Mesendoderm (in vitro differentiated cells): ENCODE data around the gene TIRAP.

ENCODE experiments used
- DNase-seq: peaks from one replicate; pipeline ENCODE4 v3.0.0; 2013
- H2AK5ac ChIP-seq: 2 replicates; pipeline ENCODE4 v1.6.1; 2013; ENCODE audit warnings: low read length, inconsistent platforms
- H2BK120ac ChIP-seq: 2 replicates; pipeline ENCODE4 v1.6.1; 2013; ENCODE audit warnings: low read depth, mild to moderate bottlenecking, low read length, moderate library complexity, mixed read lengths
- H2BK15ac ChIP-seq: replicated peaks from 2 replicates; pipeline ENCODE4 v1.6.1; 2013; ENCODE audit warnings: low read depth, mild to moderate bottlenecking, moderate library complexity
- H2BK5ac ChIP-seq: 2 replicates; pipeline ENCODE4 v1.6.1; 2013; ENCODE audit warnings: low read length, inconsistent platforms
- H3K18ac ChIP-seq: 2 replicates; pipeline ENCODE4 v1.6.1; 2013; ENCODE audit warnings: mild to moderate bottlenecking, low read length, mixed read lengths
- H3K23ac ChIP-seq: one replicate; pipeline ENCODE4 v1.6.1; 2013; ENCODE audit warnings: low read length
- H3K27ac ChIP-seq: 2 replicates; pipeline ENCODE4 v1.5.1; 2013; ENCODE audit warnings: low read depth, mild to moderate bottlenecking, inconsistent platforms, low read length, moderate library complexity
- H3K27me3 ChIP-seq: 2 replicates; pipeline ENCODE4 v1.6.1; 2013; ENCODE audit warnings: low read length, control low read depth, mild to moderate bottlenecking, inconsistent platforms; ENCODE audit not compliant: insufficient read depth, poor library complexity
- H3K36me3 ChIP-seq: 2 replicates; pipeline ENCODE4 v1.6.1; 2013; ENCODE audit warnings: low read length, inconsistent platforms; ENCODE audit not compliant: control insufficient read depth, insufficient read depth
- H3K4ac ChIP-seq: one replicate; pipeline ENCODE4 v1.6.1; 2013; ENCODE audit warnings: low read depth, mild to moderate bottlenecking, low read length, moderate library complexity
- H3K4me1 ChIP-seq: 2 replicates; pipeline ENCODE4 v1.6.1; 2013; ENCODE audit warnings: low read depth, low read length, inconsistent platforms; ENCODE audit not compliant: control insufficient read depth
- H3K4me2 ChIP-seq: 2 replicates; pipeline ENCODE4 v1.6.1; 2013; ENCODE audit warnings: low read length
- H3K4me3 ChIP-seq: 2 replicates; pipeline ENCODE4 v1.5.1; 2013; ENCODE audit warnings: mild to moderate bottlenecking, low read length
- H3K56ac ChIP-seq: one replicate; pipeline ENCODE4 v1.6.1; 2013; ENCODE audit warnings: low read length
- H3K79me1 ChIP-seq: 2 replicates; pipeline ENCODE4 v1.6.1; 2013; ENCODE audit warnings: low read length, inconsistent platforms
- H3K79me2 ChIP-seq: 2 replicates; pipeline ENCODE4 v1.6.1; 2013; ENCODE audit warnings: mild to moderate bottlenecking, low read length; ENCODE audit not compliant: control insufficient read depth, insufficient read depth
- H3K9ac ChIP-seq: 2 replicates; pipeline ENCODE4 v1.6.1; 2013; ENCODE audit warnings: low read length, inconsistent platforms
- H4K5ac ChIP-seq: one replicate; pipeline ENCODE4 v1.6.1; 2013; ENCODE audit warnings: low read length
- H4K8ac ChIP-seq: one replicate; pipeline ENCODE4 v1.6.1; 2013; ENCODE audit warnings: low read depth, mild to moderate bottlenecking, control low read depth, low read length, moderate library complexity
- WGBS: extraction: QIAGEN DNeasy Blood & Tissue Kit; methylation state at CpG from one replicate; pipeline ENCODE4 v1.1.7; 2013; ENCODE audit warnings: low lambda C conversion rate, missing lambda C conversion rate; ENCODE audit not compliant: insufficient coverage; ENCODE audit errors: extremely low coverage; 5-methylcytosine and 5-hydroxymethylcytosine counted together

The TIRAP gene

GRCh38 chr11:126265811-126266210 lies 17.1 kb upstream of the TIRAP start:
- Histone ChIP-seq H3K27me3 (no peaks in the 10 kb centered on the region), H3K18ac (no peak overlapping the region), H2BK15ac (no peak overlapping the region), H3K27ac (no peak overlapping the region), H3K79me2 (peaks cover 22% of the 10 kb centered on the region), H2BK5ac (no peak overlapping the region), H3K4me2 (no peak overlapping the region), H3K56ac (no peak overlapping the region), H3K4me1 (no peaks in the 10 kb centered on the region), H3K23ac (no peak overlapping the region), H4K8ac (no peak overlapping the region), H3K9ac (no peak overlapping the region), H3K4ac (no peak overlapping the region), H4K5ac (no peak overlapping the region), H3K36me3 (peaks cover 36% of the 10 kb centered on the region), H2BK120ac (no peak overlapping the region), H3K4me3 (no peak overlapping the region), H3K79me1 (peaks cover 15% of the 10 kb centered on the region), H2AK5ac (no peak overlapping the region)
- DNase-seq: peak; percentile 23
- WGBS: no CpG with 5 or more reads among the region's 8 CpGs

GRCh38 chr11:126267650-126268049 lies 15.2 kb upstream of the TIRAP start:
- no peak overlapping the region for H3K4ac ChIP-seq
- no peak for DNase-seq
- H3K27ac ChIP-seq: no peak overlapping the region
- no peaks in the 10 kb centered on the region for H3K4me1 ChIP-seq
- H3K56ac ChIP-seq: peak overlapping the region; percentile 98
- peak overlapping the region; percentile 98 for H3K9ac ChIP-seq
- no peaks in the 10 kb centered on the region for H3K27me3 ChIP-seq
- no peak overlapping the region for H2AK5ac ChIP-seq
- no peak overlapping the region for H3K23ac ChIP-seq
- no peak overlapping the region for H2BK5ac ChIP-seq
- no peak overlapping the region for H2BK15ac ChIP-seq
- H3K4me3 ChIP-seq: peak overlapping the region; percentile 95
- H3K18ac ChIP-seq: no peak overlapping the region
- H3K79me2 ChIP-seq: peaks cover 22% of the 10 kb centered on the region
- H4K5ac ChIP-seq: no peak overlapping the region
- peaks cover 17% of the 10 kb centered on the region for H3K79me1 ChIP-seq
- H3K36me3 ChIP-seq: peaks cover 31% of the 10 kb centered on the region
- H4K8ac ChIP-seq: no peak overlapping the region
- no CpG with 5 or more reads among the region's 6 CpGs for WGBS
- H3K4me2 ChIP-seq: peak overlapping the region; percentile 24
- no peak overlapping the region for H2BK120ac ChIP-seq

- peak overlapping the region; percentile 95 for H3K4me3 ChIP-seq
- H3K9ac ChIP-seq: peak overlapping the region; percentile 98
- WGBS: no CpG with 5 or more reads among the region's 23 CpGs
- no peaks in the 10 kb centered on the region for H3K4me1 ChIP-seq
- H3K79me1 ChIP-seq: peaks cover 17% of the 10 kb centered on the region
- H3K56ac ChIP-seq: peak overlapping the region; percentile 98
- H3K4me2 ChIP-seq: peak overlapping the region; percentile 24
- peaks cover 26% of the 10 kb centered on the region for H3K36me3 ChIP-seq
- H2BK15ac ChIP-seq: no peak overlapping the region
- peak overlapping the region; percentile 72 for H3K23ac ChIP-seq
- no peak for DNase-seq
- peak overlapping the region; percentile 89 for H3K4ac ChIP-seq
- H3K18ac ChIP-seq: peak overlapping the region; percentile 40
- no peak overlapping the region for H4K8ac ChIP-seq
- H4K5ac ChIP-seq: no peak overlapping the region
- no peak overlapping the region for H2BK120ac ChIP-seq
- peak overlapping the region; percentile 68 for H3K27ac ChIP-seq
- H3K79me2 ChIP-seq: peaks cover 22% of the 10 kb centered on the region
- no peak overlapping the region for H2AK5ac ChIP-seq
- H2BK5ac ChIP-seq: peak overlapping the region; percentile 57
- no peaks in the 10 kb centered on the region for H3K27me3 ChIP-seq
Measured at GRCh38 chr11:126268361-126268707, 14.6 kb upstream of the TIRAP start.

- Histone ChIP-seq H4K5ac (no peak within 1 kb of the TSS), H3K4me1 (no peaks in the 10 kb centered on the region), H3K18ac (peak within 1 kb of the TSS; percentile 40), H3K36me3 (peaks cover 21% of the 10 kb centered on the region), H3K79me1 (peaks cover 17% of the 10 kb centered on the region), H3K4me3 (peak within 1 kb of the TSS; percentile 97), H3K4me2 (peak within 1 kb of the TSS; percentile 48), H4K8ac (no peak within 1 kb of the TSS), H3K56ac (peak within 1 kb of the TSS; percentile 98), H3K79me2 (peaks cover 22% of the 10 kb centered on the region), H2BK5ac (peak within 1 kb of the TSS; percentile 57), H2AK5ac (no peak within 1 kb of the TSS), H2BK15ac (no peak within 1 kb of the TSS), H3K27me3 (no peaks in the 10 kb centered on the region), H3K9ac (peak within 1 kb of the TSS; percentile 98), H3K4ac (peak within 1 kb of the TSS; percentile 89), H3K27ac (peak within 1 kb of the TSS; percentile 68), H3K23ac (peak within 1 kb of the TSS; percentile 72), H2BK120ac (no peak within 1 kb of the TSS)
- DNase-seq: peak; percentile 100
- no CpG with 5 or more reads among the region's 64 CpGs for WGBS
Measured at GRCh38 chr11:126268708-126269579, 13.9 kb upstream of the TIRAP start, which contains the start of the genes FOXRED1 and SRPRA. Gene FOXRED1 (plus strand): TSS chr11:126269154. CDS start chr11:126269207, 53 bp downstream. Gene SRPRA (minus strand): TSS chr11:126268895. CDS start chr11:126268804, 91 bp downstream.

GRCh38 chr11:126277322-126277721 lies 5.6 kb upstream of the TIRAP start:
- Histone ChIP-seq H2AK5ac (no peak overlapping the region), H4K5ac (no peak overlapping the region), H3K18ac (no peak overlapping the region), H3K79me2 (no peaks in the 10 kb centered on the region), H3K4me3 (no peak overlapping the region), H3K4me1 (peaks cover 3% of the 10 kb centered on the region), H3K36me3 (peaks cover 1% of the 10 kb centered on the region), H2BK120ac (no peak overlapping the region), H4K8ac (no peak overlapping the region), H3K4me2 (no peak overlapping the region), H2BK5ac (no peak overlapping the region), H2BK15ac (no peak overlapping the region), H3K79me1 (no peaks in the 10 kb centered on the region), H3K4ac (no peak overlapping the region), H3K23ac (no peak overlapping the region), H3K56ac (no peak overlapping the region), H3K27me3 (no peaks in the 10 kb centered on the region), H3K9ac (no peak overlapping the region), H3K27ac (no peak overlapping the region)
- no peak for DNase-seq
- no CpG with 5 or more reads among the region's 11 CpGs for WGBS
